ENCODE data around the gene DYNLT1.

DNA sequence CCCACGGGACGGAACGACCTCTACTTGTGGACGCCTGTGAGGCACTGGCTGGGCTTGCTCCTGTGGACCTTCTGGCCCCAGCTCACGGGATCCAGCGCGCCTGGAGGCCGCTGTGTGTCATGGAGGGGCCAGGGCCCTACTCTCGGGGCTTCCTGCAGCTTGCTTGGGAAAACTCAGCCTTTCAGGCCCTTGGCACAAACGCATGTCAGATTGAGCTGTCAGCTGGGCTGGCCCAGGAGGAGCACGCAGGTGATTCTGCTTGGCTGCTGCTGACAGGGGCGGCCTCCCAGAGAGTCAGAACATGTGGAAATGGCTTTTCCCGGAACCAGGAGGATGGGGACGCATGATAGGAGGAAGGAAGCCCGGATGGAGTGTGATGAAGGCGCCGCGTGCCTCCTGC is 44.9 kb downstream of the DYNLT1 start:
- TF ChIP-seq POLR2AphosphoS5 (IDR thresholded peaks at IDR 0.05; ENCODE audit: low read length) (no peak), BRCA1 (IDR thresholded peaks at IDR 0.05; ENCODE audit: low read depth, low read length) (no peak), FOXM1 (IDR thresholded peaks at IDR 0.05; ENCODE audit: low read depth, low read length) (no peak), MXI1 (IDR thresholded peaks at IDR 0.05; ENCODE audit: low read depth, low read length) (no peak), NFIC (IDR thresholded peaks at IDR 0.05; ENCODE audit: low read depth, low read length) (no peak), MYC (IDR thresholded peaks at IDR 0.05; ENCODE audit: insufficient read depth, insufficient read length, insufficient replicate concordance, low read length, severe bottlenecking) (no peak)
- TF ChIP-seq, protein P1, sequence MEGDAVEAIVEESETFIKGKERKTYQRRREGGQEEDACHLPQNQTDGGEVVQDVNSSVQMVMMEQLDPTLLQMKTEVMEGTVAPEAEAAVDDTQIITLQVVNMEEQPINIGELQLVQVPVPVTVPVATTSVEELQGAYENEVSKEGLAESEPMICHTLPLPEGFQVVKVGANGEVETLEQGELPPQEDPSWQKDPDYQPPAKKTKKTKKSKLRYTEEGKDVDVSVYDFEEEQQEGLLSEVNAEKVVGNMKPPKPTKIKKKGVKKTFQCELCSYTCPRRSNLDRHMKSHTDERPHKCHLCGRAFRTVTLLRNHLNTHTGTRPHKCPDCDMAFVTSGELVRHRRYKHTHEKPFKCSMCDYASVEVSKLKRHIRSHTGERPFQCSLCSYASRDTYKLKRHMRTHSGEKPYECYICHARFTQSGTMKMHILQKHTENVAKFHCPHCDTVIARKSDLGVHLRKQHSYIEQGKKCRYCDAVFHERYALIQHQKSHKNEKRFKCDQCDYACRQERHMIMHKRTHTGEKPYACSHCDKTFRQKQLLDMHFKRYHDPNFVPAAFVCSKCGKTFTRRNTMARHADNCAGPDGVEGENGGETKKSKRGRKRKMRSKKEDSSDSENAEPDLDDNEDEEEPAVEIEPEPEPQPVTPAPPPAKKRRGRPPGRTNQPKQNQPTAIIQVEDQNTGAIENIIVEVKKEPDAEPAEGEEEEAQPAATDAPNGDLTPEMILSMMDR (IDR thresholded peaks at IDR 0.05 in 2 of 3, conservative IDR thresholded peaks at IDR 0.05 in 1 of 3; ENCODE audit: control insufficient read depth in 2 of 3, extremely low read depth in 1 of 3, insufficient read depth in 1 of 3, low read depth in 3 of 3, low read length in 3 of 3) = no peak
- TF ChIP-seq, protein P2, sequence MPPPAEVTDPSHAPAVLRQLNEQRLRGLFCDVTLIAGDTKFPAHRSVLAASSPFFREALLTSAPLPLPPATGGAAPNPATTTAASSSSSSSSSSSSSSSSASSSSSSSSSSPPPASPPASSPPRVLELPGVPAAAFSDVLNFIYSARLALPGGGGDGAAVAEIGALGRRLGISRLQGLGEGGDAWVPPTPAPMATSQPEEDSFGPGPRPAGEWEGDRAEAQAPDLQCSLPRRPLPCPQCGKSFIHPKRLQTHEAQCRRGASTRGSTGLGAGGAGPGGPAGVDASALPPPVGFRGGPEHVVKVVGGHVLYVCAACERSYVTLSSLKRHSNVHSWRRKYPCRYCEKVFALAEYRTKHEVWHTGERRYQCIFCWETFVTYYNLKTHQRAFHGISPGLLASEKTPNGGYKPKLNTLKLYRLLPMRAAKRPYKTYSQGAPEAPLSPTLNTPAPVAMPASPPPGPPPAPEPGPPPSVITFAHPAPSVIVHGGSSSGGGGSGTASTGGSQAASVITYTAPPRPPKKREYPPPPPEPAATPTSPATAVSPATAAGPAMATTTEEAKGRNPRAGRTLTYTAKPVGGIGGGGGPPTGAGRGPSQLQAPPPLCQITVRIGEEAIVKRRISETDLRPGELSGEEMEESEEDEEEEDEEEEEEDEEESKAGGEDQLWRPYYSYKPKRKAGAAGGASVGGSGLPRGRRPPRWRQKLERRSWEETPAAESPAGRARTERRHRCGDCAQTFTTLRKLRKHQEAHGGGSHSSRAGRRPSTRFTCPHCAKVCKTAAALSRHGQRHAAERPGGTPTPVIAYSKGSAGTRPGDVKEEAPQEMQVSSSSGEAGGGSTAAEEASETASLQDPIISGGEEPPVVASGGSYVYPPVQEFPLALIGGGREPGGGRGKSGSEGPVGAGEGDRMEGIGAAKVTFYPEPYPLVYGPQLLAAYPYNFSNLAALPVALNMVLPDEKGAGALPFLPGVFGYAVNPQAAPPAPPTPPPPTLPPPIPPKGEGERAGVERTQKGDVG (CRISPR knock-in tag; IDR thresholded peaks at IDR 0.05) = no peak

Measured in GM12878 (cell line).